ENCODE results near the gene LYPLA2.

LYPLA2 gene

DNA sequence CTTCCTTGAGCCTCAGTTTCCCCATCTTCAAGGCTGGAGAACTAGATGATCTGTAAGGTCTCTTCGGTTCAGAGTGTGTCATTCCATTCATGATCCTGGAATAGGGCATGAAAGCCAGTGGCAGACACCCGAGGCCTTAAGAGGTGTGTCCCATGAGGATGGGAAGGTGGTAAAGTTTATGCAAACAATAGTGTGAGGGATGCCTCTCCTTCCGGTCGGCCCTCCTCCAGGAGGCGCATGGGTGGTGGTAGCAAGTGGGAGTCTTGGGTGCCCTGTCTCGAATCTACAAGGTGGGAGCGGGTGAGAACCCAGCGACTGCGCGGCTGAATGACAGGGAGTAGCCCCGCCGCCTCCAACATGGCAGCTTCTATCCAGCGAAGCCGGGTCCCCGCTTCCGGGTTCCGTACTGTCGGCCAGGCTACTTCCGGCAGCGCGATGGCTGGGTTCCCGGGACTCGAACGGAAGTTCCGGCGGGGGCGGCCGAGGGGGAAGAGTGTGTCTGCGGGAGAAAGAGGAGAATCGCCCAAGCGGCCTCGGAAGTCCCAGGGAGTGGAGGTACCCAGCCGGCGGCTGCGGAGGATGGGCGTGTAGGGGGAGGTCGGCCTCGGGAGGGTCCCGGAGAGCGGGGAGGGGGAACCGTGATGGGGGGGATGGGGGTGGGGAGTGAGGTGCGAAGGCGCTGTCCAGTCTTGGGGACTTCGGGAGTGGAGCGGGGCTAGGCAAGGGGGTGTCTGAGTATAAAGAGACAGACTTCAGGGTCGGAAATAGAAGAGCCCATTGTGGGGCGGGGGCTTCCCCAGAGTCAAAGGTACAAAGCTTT lies at the start of gene LYPLA2:
Gene LYPLA2 (plus strand): TSS at position 450 of the 820 bp plus-strand sequence. CDS start 1,538 bp downstream, outside the sequence.
- peak; percentile 96 for ATAC-seq

DNA sequence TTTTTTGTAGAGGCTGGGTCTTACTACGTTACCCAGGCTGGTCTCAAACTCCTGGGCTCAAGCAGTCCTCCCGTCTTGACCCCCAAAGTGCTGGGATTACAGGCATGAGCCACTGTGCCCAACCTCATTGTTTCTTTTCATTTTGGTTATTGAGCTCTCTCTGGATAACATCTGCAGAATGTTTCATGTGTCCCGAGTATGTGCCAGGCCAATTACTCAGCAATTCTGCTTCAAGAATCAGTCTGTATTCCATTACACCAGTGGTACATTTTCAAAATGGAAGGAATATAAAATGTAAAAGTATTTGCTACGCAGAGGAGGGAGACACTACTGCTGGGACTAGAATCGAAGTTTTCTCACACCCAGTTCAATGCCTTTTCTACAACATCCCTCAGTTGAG lies 49.3 kb upstream of the LYPLA2 start:
- ATAC-seq = no peak

DNA sequence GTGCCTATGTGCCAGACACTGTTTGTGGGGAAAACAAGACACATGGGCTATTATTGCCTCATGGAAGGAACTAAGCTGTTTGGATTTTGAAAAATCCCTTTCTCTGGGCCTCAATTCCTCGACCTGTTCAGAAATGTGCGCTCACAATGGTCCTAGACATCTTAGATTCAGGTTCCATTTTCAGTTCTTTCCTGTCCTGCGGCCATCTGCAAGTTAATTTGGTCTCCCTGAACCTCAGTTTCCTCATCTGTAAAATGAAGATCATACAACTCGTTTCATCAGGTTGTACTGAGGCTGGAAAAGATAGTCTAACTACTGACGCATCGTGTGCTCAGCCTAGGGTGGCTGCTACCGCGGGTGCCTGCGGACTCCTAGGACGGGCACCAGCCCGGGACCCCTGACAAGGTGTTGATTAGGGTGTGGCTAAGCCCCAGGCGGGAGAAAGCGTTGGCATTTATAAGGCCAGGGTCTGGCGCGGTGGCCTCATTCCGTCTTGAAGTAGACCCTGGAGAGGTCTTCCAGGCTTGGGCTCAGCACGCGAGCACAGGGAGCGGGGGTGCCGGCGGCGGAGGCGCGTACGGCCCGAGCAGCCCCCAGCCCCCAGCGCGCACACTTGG lies 48.2 kb upstream of the LYPLA2 start:
- ATAC-seq = peak; percentile 44 to 58

DNA sequence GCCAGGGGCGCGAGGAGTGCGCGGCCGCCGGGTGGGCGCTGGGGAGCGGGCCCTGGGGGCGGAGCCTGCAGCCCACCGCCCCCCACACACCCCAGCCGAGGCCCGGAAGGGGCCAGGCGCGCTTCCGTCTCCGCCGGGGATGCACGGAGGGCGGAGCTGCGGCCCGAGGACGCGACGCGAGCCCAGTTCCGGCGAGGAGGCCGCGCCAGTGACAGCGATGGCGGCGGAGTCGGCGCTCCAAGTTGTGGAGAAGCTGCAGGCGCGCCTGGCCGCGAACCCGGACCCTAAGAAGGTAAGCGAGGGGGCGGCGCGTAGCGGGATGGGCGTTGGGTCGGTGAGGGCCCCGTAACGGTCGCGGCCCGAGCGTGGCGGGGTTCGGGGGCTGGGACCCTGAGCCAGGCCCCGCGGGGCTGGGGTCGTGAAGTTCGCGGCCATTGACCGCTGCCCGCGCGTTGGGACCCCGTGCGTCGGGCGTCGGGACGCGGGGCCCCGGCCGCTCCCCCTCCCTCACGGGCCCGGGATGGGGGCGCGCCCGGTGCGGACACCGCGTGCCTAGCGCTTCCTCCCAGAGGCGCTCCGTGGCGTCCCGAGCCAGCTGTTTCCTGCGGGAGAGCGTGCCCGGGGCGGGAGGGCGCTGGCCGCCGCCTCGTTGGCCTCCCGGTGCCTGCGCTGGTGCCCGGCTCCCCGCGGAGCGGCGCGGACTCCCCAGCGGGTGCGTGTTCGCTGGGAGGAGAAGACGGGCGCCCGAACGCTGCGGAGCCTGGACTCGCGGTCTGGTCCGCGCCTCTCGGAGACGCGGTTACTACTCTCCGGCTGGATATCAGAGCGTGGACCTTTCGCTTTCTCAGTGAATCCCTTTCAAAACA lies 47.4 kb upstream of the LYPLA2 start, which contains the start of gene ELOA:
Gene ELOA (plus strand): TSS at position 185 of the 866 bp plus-strand sequence. CDS start 33 bp downstream, at position 218.
- peak; percentile 95 to 96 for ATAC-seq

DNA sequence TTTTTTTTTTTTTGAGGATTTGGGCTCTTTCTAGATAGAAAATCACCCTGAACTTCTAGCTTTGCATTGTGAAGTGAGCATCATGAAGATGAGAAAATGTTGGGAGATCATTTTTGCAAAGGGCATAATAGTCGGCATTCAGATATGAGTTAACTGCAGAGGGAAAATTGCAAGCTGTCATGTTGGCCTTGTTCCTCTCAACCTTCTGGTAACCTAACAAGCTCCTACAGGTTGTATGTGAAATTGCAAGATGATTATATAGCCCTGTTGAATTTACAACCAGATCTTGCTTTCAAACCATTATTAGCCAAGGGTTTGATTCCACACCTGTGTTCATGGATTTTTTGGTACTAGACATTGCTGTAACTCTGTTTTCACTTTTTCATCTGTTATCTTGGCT lies 45.4 kb upstream of the LYPLA2 start:
- no peak for ATAC-seq

DNA sequence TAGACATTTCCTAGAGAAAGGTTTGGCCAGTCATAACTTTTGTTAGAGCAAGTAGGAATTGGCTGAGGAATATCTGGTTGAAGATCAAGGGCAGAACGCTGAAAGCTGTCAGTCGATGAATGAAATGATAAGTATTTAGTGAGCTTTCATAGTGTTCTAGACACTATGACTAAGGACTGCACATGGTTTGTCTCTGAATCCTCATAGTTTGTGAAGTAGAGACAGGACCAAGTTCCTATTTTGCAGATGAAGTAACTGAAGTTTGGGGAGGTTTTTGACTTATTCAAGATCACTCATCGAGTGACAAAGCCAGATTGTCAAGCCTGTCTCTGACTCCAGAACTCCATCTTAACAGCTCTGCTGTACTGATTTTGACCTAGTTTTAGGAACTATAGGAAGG lies 42.9 kb upstream of the LYPLA2 start:
- no peak for ATAC-seq

DNA sequence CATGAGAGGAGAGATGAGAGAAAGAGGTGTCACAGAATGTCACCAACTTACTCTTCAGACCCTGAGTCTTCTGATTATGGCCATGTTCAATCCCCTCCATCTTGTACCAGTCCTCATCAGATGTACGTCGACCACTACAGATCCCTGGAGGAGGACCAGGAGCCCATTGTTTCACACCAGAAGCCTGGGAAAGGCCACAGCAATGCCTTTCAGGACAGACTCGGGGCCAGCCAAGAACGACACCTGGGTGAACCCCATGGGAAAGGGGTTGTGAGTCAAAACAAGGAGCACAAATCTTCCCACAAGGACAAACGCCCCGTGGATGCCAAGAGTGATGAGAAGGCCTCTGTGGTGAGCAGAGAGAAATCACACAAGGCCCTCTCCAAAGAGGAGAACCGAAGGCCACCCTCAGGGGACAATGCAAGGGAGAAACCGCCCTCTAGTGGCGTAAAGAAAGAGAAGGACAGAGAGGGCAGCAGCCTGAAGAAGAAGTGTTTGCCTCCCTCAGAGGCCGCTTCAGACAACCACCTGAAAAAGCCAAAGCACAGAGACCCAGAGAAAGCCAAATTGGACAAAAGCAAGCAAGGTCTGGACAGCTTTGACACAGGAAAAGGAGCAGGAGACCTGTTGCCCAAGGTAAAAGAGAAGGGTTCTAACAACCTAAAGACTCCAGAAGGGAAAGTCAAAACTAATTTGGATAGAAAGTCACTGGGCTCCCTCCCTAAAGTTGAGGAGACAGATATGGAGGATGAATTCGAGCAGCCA lies 39.7 kb upstream of the LYPLA2 start:
- peak; percentile 48 to 75 for ATAC-seq

DNA sequence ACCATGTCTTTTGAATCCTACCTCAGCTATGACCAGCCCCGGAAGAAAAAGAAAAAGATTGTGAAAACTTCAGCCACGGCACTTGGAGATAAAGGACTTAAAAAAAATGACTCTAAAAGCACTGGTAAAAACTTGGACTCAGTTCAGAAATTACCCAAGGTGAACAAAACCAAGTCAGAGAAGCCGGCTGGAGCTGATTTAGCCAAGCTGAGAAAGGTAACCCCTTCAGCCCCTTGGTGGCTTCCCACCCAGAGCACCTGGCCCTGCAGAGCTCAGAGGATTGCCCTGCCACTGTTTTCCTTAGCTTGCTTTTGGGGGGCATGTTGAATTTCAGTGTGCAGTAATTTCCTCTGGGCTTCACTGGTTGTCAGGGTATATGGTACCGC lies 39.1 kb upstream of the LYPLA2 start:
- no peak for ATAC-seq

DNA sequence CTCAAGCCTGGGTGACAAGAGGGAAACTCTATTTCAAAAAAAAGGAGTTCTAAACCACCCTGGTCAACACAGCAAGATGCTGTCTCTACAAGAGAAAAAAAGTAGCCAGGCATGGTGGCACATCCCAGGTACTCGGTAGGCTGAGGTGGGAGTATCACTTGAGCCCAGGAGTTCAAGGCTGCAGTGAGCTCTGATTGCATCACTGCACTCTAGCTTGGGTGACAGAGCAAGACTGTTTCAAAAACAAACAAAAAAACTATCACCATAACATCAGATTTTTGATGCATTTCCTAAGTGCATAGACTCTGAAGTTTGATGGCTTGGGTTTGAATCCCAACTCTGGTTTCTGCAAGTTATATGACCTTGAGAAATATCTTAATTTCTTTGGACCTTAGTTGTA lies 38.0 kb upstream of the LYPLA2 start:
- no peak for ATAC-seq

DNA sequence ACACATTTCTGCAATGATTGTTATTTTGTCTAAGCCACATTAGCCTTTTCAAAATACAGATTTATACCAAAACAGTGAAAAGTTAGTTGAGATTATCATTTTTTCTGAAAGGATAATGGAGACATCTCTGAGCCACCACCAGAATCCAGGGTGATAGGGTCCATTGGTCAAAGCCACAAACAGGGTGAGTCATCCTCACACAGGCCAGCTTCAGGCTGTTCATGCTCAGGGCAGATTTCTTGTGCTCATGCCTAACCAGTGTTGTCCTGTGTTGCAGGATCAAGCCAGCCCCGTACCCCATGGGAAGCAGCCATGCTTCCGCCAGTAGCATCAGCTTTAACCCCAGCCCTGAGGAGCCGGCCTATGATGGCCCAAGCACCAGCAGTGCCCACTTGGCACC lies 34.3 kb upstream of the LYPLA2 start:
- no peak for ATAC-seq

DNA sequence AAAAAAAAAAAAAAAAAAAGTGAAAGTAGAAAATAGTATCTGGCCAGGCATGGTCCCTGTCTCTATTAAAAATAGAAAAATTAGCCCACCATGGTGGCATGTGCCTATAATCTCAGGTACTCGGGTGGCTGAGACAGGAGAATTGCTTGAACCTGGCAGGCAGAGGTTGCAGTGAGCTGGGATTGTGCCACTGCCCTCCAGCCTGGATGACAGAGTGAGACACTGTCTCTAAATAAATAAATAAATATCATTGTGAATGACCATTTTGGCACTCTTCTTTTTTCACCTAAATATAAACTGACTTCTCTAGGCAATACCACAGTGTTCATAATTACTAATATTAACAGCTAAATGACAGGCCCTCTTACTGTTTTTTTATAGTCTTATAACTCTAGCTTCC lies 33.1 kb upstream of the LYPLA2 start:
- no peak for ATAC-seq

DNA sequence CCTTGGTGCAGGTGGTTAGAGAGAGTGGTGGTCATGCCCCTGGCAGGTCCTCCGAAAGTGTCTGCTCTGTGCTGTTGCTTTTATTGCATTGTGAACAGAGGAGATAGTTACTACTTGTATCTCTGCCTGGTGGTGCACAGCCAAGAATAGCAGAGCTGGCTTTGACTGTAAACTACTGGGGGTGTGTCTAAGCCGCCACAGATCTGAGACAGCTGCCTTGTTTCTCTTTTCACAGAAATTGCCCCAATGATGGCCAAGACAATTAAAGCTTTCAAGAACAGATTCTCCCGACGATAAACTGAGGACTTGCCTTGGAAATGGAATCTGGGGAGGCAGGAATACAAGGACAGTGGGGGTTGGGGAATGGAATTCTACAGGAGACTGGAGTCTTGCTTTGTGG lies 31.7 kb upstream of the LYPLA2 start:
- ATAC-seq = no peak

DNA sequence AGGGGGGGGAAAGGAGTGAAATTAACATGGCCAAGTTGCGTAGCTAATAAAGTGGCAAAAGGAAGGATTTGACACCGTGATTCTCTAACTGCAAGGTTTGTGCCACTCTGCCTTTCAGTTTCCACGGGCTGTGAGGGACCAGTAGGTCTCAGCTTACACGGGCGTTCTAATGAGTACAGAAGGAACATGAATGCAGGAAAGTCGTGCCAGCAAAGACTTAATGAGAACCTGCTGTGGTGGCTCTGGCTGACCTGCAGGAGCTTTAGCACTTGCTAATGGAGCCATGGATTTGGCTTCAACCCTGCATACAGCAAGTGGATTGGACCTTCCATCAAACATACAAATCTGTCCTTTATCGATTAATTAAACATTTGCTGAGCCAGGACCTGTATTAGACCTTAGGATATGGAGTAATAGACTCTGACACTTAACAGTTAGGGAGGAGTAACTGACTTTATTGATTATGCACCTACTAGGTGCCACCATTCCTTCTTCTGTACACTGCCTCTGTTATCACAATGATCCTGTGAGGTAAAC lies 27.8 kb upstream of the LYPLA2 start:
- ATAC-seq = no peak

DNA sequence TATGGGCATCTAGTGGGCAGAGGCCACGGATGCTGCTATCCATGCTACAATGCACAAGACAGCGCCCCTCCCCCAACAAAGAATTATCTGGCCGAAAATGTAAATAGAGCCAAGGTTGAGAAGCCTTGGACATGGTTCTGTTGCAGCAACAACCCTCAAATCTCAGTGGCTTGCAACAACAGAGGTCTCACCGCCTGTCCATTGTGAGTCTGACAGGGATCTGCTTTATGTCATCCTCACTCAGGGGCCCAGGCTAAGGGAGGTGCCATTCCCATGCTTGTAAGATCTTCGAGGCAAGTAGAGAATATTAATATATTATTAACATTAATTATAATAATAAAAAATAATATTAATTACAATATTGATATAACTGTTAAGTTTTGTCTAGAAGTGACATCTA lies 22.2 kb upstream of the LYPLA2 start:
- ATAC-seq = no peak

DNA sequence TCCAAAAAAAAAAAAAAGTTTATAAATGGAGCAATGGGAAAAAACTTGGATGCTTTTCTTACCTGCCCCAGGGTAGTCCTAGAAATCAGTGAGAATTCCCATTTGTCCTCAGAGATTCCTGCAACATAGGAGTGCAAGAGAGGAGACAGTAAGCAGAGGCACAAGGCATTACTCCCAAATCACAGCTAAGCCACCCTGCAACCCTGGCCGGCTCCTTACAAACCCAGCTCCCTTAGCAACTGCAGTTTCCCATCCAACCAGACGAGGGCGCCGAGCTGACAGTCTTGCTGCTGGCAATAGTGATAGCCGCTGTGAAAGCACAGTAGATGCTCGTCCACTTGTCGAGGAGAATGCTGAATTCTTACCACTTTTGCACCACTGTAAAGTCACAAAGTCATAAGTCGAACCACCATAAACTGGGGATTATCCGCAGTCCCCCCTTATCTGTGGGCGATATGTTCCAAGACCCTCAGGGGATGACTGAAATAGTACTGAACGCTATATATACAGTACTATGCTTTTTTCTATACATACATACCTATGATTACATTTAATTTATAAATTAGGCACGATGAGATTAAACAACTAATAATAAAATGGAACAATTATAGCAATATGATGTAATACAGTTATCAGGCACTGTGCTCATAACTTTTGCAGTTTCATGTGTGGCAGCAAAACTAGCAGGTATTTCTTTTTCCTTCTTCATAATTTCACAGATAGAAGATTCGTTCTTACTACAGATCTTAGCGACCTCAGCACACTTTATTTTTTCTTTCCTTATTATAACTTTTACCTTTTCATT lies 18.7 kb upstream of the LYPLA2 start:
- ATAC-seq = peak; percentile 95 to 97

DNA sequence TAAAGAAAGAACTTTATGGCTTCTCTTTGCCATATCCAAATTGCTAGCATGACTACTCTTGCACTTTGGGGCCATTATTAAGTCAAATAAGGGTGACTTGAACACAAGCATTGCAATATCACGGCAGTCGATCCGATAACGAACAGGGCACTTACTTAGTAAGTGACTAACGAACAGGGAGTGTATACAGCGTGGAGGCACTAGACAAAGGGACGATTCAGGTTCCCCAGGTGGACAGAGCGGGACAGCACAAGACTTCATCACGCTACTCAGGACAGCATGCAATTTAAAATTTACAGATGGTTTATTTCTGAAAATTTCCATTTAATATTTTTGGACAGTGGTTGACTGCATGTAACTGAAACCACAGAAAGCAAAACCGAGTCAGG lies 18.1 kb upstream of the LYPLA2 start:
- ATAC-seq = no peak

DNA sequence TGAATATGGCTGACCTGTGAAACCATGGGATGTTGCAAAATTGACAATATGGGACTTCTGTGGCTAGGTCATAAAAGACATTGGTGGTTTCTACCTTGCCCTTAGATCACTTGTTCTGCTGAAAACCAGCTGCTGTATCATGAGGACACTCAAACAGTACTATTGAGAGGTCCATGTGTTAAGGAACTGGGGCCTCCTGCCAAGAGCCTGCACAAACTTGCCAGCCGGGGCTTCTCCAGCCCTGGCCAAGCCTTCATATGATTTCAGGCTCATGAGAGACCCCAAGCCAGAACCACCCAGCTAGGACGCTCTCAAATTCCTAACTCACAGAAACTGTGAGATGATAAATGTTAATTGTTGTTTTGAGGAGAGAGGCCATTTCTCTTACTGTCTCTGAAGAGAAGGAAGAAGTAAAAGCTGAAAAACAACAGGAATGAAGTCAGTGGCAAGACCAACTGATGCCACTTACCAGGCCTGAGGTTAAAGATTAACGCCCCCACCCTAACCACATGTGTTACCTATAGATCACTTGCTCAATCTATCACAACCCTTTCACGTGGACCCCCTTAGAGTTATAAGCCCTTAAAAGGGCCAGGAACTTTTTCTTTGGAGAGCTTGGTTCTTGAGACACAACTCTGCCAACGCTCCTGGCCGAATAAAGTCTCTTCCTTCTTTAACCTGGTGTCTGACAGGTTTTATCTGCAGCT lies 16.6 kb upstream of the LYPLA2 start:
- ATAC-seq = no peak

DNA sequence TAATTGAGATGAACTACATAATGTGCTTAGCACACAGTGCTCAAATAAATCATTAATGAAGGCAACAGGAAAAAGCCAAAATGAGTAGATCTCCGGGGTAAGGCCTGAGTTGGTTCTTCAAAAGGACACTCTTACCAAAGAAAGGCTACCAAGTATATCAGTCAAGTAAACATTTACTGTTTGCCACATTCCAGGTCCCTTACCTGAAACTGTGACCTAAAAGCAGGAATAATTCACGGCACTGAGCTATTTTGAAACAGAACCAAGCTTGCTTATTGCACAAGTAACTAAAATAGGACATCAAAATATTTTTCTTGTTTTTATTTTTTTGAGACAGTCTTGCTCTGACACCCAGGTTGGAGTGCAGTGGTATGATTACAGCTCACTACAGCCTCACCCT lies 14.7 kb upstream of the LYPLA2 start:
- ATAC-seq = no peak

DNA sequence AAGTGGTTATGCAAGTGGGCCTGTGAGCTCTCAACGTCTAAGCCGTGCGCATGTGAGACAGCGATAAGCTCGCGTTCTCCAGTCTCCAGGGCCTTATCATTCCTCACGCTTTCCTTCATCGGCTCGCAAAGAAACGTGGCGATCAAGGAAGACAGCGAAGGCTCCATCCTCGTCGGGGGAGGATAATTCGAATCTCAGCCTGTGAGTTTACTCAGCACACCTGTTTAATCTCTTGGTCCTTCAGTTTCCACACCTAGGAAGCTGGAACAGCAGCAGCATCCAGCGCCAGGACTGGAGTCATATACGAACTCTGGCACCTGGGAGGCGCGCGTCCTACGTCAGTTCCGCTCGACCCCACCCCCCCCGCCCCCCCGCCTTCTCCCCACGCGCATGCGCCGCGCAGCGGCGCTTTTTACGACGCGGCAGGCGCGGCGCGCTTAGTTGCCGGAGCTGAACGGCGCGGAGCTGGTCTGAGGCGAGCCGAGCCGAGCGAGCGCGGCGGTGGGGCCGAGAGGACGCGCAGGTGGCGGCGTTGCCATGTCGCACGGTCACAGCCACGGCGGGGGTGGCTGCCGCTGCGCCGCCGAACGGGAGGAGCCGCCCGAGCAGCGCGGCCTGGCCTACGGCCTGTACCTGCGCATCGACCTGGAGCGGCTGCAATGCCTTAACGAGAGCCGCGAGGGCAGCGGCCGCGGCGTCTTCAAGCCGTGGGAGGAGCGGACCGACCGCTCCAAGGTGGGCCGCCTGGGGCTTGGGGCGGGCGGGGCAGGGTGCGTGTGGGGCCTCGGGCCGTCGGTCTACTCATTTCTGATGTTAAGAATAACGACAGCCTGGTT lies 12.7 kb upstream of the LYPLA2 start, which contains the start of gene PITHD1:
Gene PITHD1 (plus strand): TSS at position 440 of the 836 bp plus-strand sequence. CDS start 98 bp downstream, at position 538.
- ATAC-seq = peak; percentile 76
